GM12873 (cell line): ENCODE results near the gene N4BP2L1.

Experiments
- CTCF ChIP-seq: IDR thresholded peaks from 2 replicates; pipeline ENCODE4 v1.5.1; 2012; ENCODE audit warnings: low read depth, mild to moderate bottlenecking, moderate library complexity, low read length, control low read depth; ENCODE audit not compliant: insufficient read depth; ENCODE audit errors: missing control alignments

Gene N4BP2L1

GRCh38 chr13:32430018-32430747 is 2.3 kb upstream of the N4BP2L1 start:
- no peak for TF ChIP-seq CTCF

GRCh38 chr13:32429433-32429909 is 1.5 kb upstream of the N4BP2L1 start:
- no peak for TF ChIP-seq CTCF

- no peak for TF ChIP-seq CTCF
These were observed 877 bp upstream of the N4BP2L1 start for GRCh38 chr13:32428581-32429432.

GRCh38 chr13:32426990-32427851 is 709 bp downstream of the N4BP2L1 start:
- no peak for TF ChIP-seq CTCF

- TF ChIP-seq CTCF: no peak
These were observed 1.5 kb downstream of the N4BP2L1 start for GRCh38 chr13:32426191-32426989.

- TF ChIP-seq CTCF: no peak
These were observed 2.8 kb downstream of the N4BP2L1 start for GRCh38 chr13:32425158-32425557.
